Stimulated activated naive CD8-positive, alpha-beta T cell treated with anti-CD3 and anti-CD28 coated beads, Interleukin-15, Interleukin-2, amounts not matched to agents 100 U/mL and 50 U/mL, for 24 hours (primary cell): ENCODE results near the gene GIT1.
"Not testable (repeated sequence)": the region's sequence is repeated elsewhere in the genome, so short reads cannot be mapped to it uniquely, and the experiment has no call there.

Source experiments
- ATAC-seq: fragments of 150-1000 bp; cut with Tn5 transposase; one replicate; pipeline ENCODE4 v1.10.0; 2021
- DNase-seq: peaks from one replicate; pipeline ENCODE4 v3.0.0; 2021

Gene GIT1

GRCh38 chr17:29567554-29568330 lies 21.7 kb downstream of the GIT1 start:
- ATAC-seq (peak; percentile 51), DNase-seq (peak; percentile 85)

- ATAC-seq (peak; percentile 0), DNase-seq (no peak)
These were observed 22.2 kb downstream of the GIT1 start for GRCh38 chr17:29567304-29567553.

GRCh38 chr17:29566473-29567303 lies 22.8 kb downstream of the GIT1 start, which contains the start of gene ABHD15:
TSS of gene ABHD15 (minus strand) at chr17:29567037. CDS start at chr17:29566966, 71 bp downstream.
- ATAC-seq, result peak; percentile 43
- DNase-seq, result peak; percentile 73

GRCh38 chr17:29565643-29566472 lies 23.6 kb downstream of the GIT1 start:
- DNase-seq (peak; percentile 66), ATAC-seq (peak; percentile 8)

- DNase-seq, result no peak
- ATAC-seq, result no peak
These were observed 25.6 kb downstream of the GIT1 start for GRCh38 chr17:29563816-29564215.

GRCh38 chr17:29562615-29563014 lies 26.8 kb downstream of the GIT1 start:
- DNase-seq, result no peak
- ATAC-seq, result no peak

GRCh38 chr17:29561554-29562517 lies 27.6 kb downstream of the GIT1 start:
- DNase-seq, result no peak
- no peak for ATAC-seq

GRCh38 chr17:29560316-29560715 lies 29.1 kb downstream of the GIT1 start:
- DNase-seq (no peak), ATAC-seq (no peak)

GRCh38 chr17:29559640-29560039 lies 29.8 kb downstream of the GIT1 start:
- ATAC-seq (no peak), DNase-seq (no peak)

- ATAC-seq, DNase-seq: not testable (repeated sequence)
These were observed 31.3 kb downstream of the GIT1 start for GRCh38 chr17:29558139-29558538.

GRCh38 chr17:29557739-29558116 lies 31.7 kb downstream of the GIT1 start:
- DNase-seq (no peak), ATAC-seq (peak; percentile 62)

- DNase-seq, result no peak
- no peak for ATAC-seq
These were observed 32.2 kb downstream of the GIT1 start for GRCh38 chr17:29557085-29557738.

GRCh38 chr17:29555840-29556239 lies 33.6 kb downstream of the GIT1 start:
- DNase-seq (no peak), ATAC-seq (no peak)

GRCh38 chr17:29549177-29549923 lies 40.1 kb downstream of the GIT1 start:
- ATAC-seq, result peak; percentile 32
- DNase-seq, result no peak

- ATAC-seq (no peak), DNase-seq (no peak)
These were observed 42.6 kb downstream of the GIT1 start for GRCh38 chr17:29546830-29547229.

GRCh38 chr17:29546085-29546484 lies 43.4 kb downstream of the GIT1 start:
- no peak for DNase-seq
- no peak for ATAC-seq

- DNase-seq (no peak), ATAC-seq (no peak)
These were observed 45.4 kb downstream of the GIT1 start for GRCh38 chr17:29544066-29544465.

GRCh38 chr17:29533976-29534375 lies 55.5 kb downstream of the GIT1 start:
- ATAC-seq, result no peak
- no peak for DNase-seq

GRCh38 chr17:29526322-29526721 lies 63.1 kb downstream of the GIT1 start:
- no peak for ATAC-seq
- DNase-seq, result no peak

GRCh38 chr17:29524692-29525091 lies 64.8 kb downstream of the GIT1 start:
- no peak for DNase-seq
- ATAC-seq, result no peak
